HEK293 (cell line): ENCODE data around the gene SLC32A1.

Experiments
- CTCF ChIA-PET: fragments of 350-600 bp; formaldehyde crosslinking; extraction: SDS; loops from one replicate; lab custom pipeline; 2021; ENCODE audit warnings: antibody characterized with exemption; lab: Yijun Ruan, JAX
- POLR2A ChIA-PET: fragments of 300-600 bp; formaldehyde crosslinking; extraction: SDS; loops from one replicate; lab custom pipeline; 2020; ENCODE audit warnings: antibody characterized with exemption, inconsistent platforms; lab: Yijun Ruan, JAX
- H3K27ac ChIP-seq: fragments of 200-500 bp; sonication (Bioruptor generic); 2 replicates; pipeline ENCODE4 v1.5.1; 2014; ENCODE audit warnings: low read depth, low read length, control low read depth, inconsistent platforms; ENCODE audit errors: extremely low read depth
- H3K36me3 ChIP-seq, 2 experiments: fragments of 200-500 bp in 1 of 2; sonication (Bioruptor generic) in 1 of 2; 1 replicate in 1 of 2; 2 replicates in 1 of 2; pipeline ENCODE4 v1.5.1; 2014 to 2017; ENCODE audit warnings: inconsistent platforms in 2 of 2, low read length in 2 of 2; ENCODE audit not compliant: control insufficient read depth in 2 of 2, insufficient read depth in 1 of 2
- H3K4me1 ChIP-seq: fragments of 200-500 bp; sonication (Bioruptor generic); 2 replicates; pipeline ENCODE4 v1.5.1; 2014; ENCODE audit warnings: mild to moderate bottlenecking, low read length, inconsistent platforms; ENCODE audit not compliant: control insufficient read depth, insufficient read depth
- H3K4me3 ChIP-seq: 2 replicates; pipeline ENCODE4 v1.5.1; 2011; ENCODE audit warnings: low read depth, mild to moderate bottlenecking, control low read depth, low read length, moderate library complexity
- H3K9me3 ChIP-seq: fragments of 200-500 bp; sonication (Bioruptor generic); 2 replicates; pipeline ENCODE4 v1.5.1; 2014; ENCODE audit warnings: low read depth, low read length, inconsistent platforms; ENCODE audit not compliant: control insufficient read depth, insufficient read depth
- FEZF1 ChIP-seq: fragments of 450-650 bp; formaldehyde crosslinking; IDR thresholded peaks from 2 replicates; pipeline ENCODE4 v1.5.1; 2016; ENCODE audit warnings: missing biosample characterization, missing genetic modification characterization
- IKZF3 ChIP-seq: fragments of 450-650 bp; IDR thresholded peaks from 2 replicates; pipeline ENCODE4 v1.5.0; 2018; ENCODE audit warnings: missing biosample characterization, mild to moderate bottlenecking, missing genetic modification characterization, moderate library complexity
- MEIS1 ChIP-seq: sonication (generic); formaldehyde crosslinking; IDR thresholded peaks from 2 replicates; pipeline ENCODE4 v1.8.1; 2022; ENCODE audit warnings: missing genetic modification reagents, mild to moderate bottlenecking, borderline replicate concordance
- RBAK ChIP-seq: fragments of 450-650 bp; formaldehyde crosslinking; IDR thresholded peaks from 2 replicates; pipeline ENCODE4 v1.5.1; 2016; ENCODE audit warnings: missing biosample characterization, missing genetic modification characterization
- SALL2 ChIP-seq: fragments of 450-650 bp; formaldehyde crosslinking; IDR thresholded peaks from 2 replicates; pipeline ENCODE4 v1.5.0; 2017; ENCODE audit warnings: missing biosample characterization, mild to moderate bottlenecking, missing genetic modification characterization, borderline replicate concordance
- SCRT2 ChIP-seq: fragments of 450-650 bp; formaldehyde crosslinking; IDR thresholded peaks from 2 replicates; pipeline ENCODE4 v1.5.1; 2016; ENCODE audit warnings: missing biosample characterization, missing genetic modification characterization
- SP3 ChIP-seq: fragments of 450-650 bp; formaldehyde crosslinking; IDR thresholded peaks from 2 replicates; pipeline ENCODE4 v1.5.1; 2016; ENCODE audit warnings: missing biosample characterization, missing genetic modification characterization
- YY1 ChIP-seq: fragments of 450-650 bp; formaldehyde crosslinking; IDR thresholded peaks from 2 replicates; pipeline ENCODE4 v1.5.1; 2018; ENCODE audit warnings: missing biosample characterization, missing genetic modification characterization
- ZBTB21 ChIP-seq: fragments of 450-650 bp; formaldehyde crosslinking; IDR thresholded peaks from 2 replicates; pipeline ENCODE4 v1.5.1; 2017; ENCODE audit warnings: missing biosample characterization, missing genetic modification characterization
- ZFP3 ChIP-seq: fragments of 450-650 bp; formaldehyde crosslinking; IDR thresholded peaks from 2 replicates; pipeline ENCODE4 v1.5.1; 2016; ENCODE audit warnings: low read depth, missing biosample characterization, missing genetic modification characterization
- ZNF114 ChIP-seq: fragments of 450-650 bp; formaldehyde crosslinking; IDR thresholded peaks from 2 replicates; pipeline ENCODE4 v1.5.0; 2017; ENCODE audit warnings: missing biosample characterization, missing genetic modification characterization
- ZNF19 ChIP-seq: fragments of 450-650 bp; formaldehyde crosslinking; IDR thresholded peaks from 2 replicates; pipeline ENCODE4; 2016; ENCODE audit warnings: missing biosample characterization, missing genetic modification characterization, low read depth
- ZNF223 ChIP-seq: fragments of 450-650 bp; formaldehyde crosslinking; IDR thresholded peaks from 2 replicates; pipeline ENCODE4 v1.5.1; 2016; ENCODE audit warnings: missing biosample characterization, missing genetic modification characterization
- ZNF24 ChIP-seq: fragments of 450-650 bp; formaldehyde crosslinking; IDR thresholded peaks from 2 replicates; pipeline ENCODE4 v1.5.1; 2016; ENCODE audit warnings: missing biosample characterization, missing genetic modification characterization
- ZNF311 ChIP-seq: fragments of 450-650 bp; formaldehyde crosslinking; IDR thresholded peaks from 2 replicates; pipeline ENCODE4 v1.5.1; 2017; ENCODE audit warnings: missing biosample characterization, missing genetic modification characterization, borderline replicate concordance
- ZNF530 ChIP-seq: fragments of 450-650 bp; formaldehyde crosslinking; IDR thresholded peaks from 2 replicates; pipeline ENCODE4 v1.5.1; 2016; ENCODE audit warnings: low read depth, missing biosample characterization, missing genetic modification characterization
- ZNF571 ChIP-seq: fragments of 450-650 bp; formaldehyde crosslinking; IDR thresholded peaks from 2 replicates; pipeline ENCODE4 v1.5.0; 2017; ENCODE audit warnings: missing biosample characterization, missing genetic modification characterization
- ZNF610 ChIP-seq: fragments of 450-650 bp; formaldehyde crosslinking; IDR thresholded peaks from 2 replicates; pipeline ENCODE4 v1.5.1; 2016; ENCODE audit warnings: missing biosample characterization, missing genetic modification characterization, borderline replicate concordance
- ZNF677 ChIP-seq: fragments of 450-650 bp; IDR thresholded peaks from 2 replicates; pipeline ENCODE4 v1.5.0; 2018; ENCODE audit warnings: missing biosample characterization, mild to moderate bottlenecking, missing genetic modification characterization, moderate library complexity
- ZNF792 ChIP-seq: fragments of 450-650 bp; formaldehyde crosslinking; IDR thresholded peaks from 2 replicates; pipeline ENCODE4 v1.5.1; 2016; ENCODE audit warnings: missing biosample characterization, missing genetic modification characterization
- TF ChIP-seq, protein P1 (sequence below): fragments of 450-650 bp; formaldehyde crosslinking; IDR thresholded peaks from 2 replicates; pipeline ENCODE4 v1.5.1; 2017; ENCODE audit warnings: missing biosample characterization, missing genetic modification characterization
- TF ChIP-seq, protein P2 (sequence below): fragments of 450-650 bp; IDR thresholded peaks from 2 replicates; pipeline ENCODE4 v1.5.1; 2018; ENCODE audit warnings: missing biosample characterization, missing genetic modification characterization
- TF ChIP-seq, protein P3 (sequence below): fragments of 450-650 bp; formaldehyde crosslinking; IDR thresholded peaks from 2 replicates; pipeline ENCODE4 v1.5.1; 2016; ENCODE audit warnings: missing biosample characterization, missing genetic modification characterization
- TF ChIP-seq, protein P4 (sequence below): fragments of 450-650 bp; formaldehyde crosslinking; IDR thresholded peaks from 2 replicates; pipeline ENCODE4 v1.5.1; 2016; ENCODE audit warnings: missing biosample characterization, missing genetic modification characterization, low read depth
- TF ChIP-seq, protein P5 (sequence below): fragments of 450-650 bp; formaldehyde crosslinking; IDR thresholded peaks from 2 replicates; pipeline ENCODE4 v1.5.1; 2016; ENCODE audit warnings: missing biosample characterization, missing genetic modification characterization
- TF ChIP-seq, protein P6 (sequence below): IDR thresholded peaks from 2 replicates; pipeline ENCODE4 v1.6.1; 2011; ENCODE audit warnings: mild to moderate bottlenecking, low read depth, low read length, borderline replicate concordance

SLC32A1 gene

DNA sequence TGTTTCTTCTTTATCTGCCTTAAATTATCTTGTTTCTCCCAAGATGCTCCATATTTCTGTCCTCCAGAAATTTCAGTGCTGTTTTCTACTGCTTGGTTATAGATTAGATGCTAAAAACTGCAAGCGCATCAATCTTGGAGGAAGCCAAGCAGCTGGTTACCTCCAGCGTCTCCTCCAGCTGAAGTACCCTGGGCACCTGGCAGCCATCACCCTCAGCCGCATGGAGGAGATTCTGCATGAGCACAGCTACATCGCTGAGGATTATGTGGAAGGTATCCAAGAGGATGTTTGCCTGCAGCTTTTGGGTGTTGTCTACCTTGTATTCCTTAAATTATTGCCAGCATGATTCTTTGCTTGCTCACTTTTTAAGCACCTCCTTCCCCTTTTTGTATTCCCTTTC is 27.7 kb downstream of the SLC32A1 start:
- ChIA-PET CTCF (interaction anchor here (0.6 to 8.3 kb wide), 24 partner anchors 12 to 296 kb away, joined by 3 to 116 read pairs (median 4); partner anchors contain the start of gene SLC32A1), POLR2A (no interaction called here)
- Histone ChIP-seq H3K27ac (no peak overlapping the region), H3K9me3 (no peaks in the 10 kb centered on the region), H3K4me1 (no peaks in the 10 kb centered on the region), H3K36me3 (peaks cover 3 to 37% of the 10 kb centered on the region in 2 experiments), H3K4me3 (no peak overlapping the region)
- TF ChIP-seq, protein P1, sequence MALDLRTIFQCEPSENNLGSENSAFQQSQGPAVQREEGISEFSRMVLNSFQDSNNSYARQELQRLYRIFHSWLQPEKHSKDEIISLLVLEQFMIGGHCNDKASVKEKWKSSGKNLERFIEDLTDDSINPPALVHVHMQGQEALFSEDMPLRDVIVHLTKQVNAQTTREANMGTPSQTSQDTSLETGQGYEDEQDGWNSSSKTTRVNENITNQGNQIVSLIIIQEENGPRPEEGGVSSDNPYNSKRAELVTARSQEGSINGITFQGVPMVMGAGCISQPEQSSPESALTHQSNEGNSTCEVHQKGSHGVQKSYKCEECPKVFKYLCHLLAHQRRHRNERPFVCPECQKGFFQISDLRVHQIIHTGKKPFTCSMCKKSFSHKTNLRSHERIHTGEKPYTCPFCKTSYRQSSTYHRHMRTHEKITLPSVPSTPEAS (tag by site-specific recombination): no peak
- TF ChIP-seq, protein P2, sequence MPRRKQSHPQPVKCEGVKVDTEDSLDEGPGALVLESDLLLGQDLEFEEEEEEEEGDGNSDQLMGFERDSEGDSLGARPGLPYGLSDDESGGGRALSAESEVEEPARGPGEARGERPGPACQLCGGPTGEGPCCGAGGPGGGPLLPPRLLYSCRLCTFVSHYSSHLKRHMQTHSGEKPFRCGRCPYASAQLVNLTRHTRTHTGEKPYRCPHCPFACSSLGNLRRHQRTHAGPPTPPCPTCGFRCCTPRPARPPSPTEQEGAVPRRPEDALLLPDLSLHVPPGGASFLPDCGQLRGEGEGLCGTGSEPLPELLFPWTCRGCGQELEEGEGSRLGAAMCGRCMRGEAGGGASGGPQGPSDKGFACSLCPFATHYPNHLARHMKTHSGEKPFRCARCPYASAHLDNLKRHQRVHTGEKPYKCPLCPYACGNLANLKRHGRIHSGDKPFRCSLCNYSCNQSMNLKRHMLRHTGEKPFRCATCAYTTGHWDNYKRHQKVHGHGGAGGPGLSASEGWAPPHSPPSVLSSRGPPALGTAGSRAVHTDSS (tag by site-specific recombination): no peak
- TF ChIP-seq ZNF792 (tag by site-specific recombination) (no peak), ZNF24 (tag by site-specific recombination) (no peak), ZNF571 (tag by site-specific recombination) (no peak), IKZF3 (tag by site-specific recombination) (no peak), RBAK (tag by site-specific recombination) (no peak), ZNF311 (tag by site-specific recombination) (no peak), ZNF114 (no peak)
- TF ChIP-seq, protein P3, sequence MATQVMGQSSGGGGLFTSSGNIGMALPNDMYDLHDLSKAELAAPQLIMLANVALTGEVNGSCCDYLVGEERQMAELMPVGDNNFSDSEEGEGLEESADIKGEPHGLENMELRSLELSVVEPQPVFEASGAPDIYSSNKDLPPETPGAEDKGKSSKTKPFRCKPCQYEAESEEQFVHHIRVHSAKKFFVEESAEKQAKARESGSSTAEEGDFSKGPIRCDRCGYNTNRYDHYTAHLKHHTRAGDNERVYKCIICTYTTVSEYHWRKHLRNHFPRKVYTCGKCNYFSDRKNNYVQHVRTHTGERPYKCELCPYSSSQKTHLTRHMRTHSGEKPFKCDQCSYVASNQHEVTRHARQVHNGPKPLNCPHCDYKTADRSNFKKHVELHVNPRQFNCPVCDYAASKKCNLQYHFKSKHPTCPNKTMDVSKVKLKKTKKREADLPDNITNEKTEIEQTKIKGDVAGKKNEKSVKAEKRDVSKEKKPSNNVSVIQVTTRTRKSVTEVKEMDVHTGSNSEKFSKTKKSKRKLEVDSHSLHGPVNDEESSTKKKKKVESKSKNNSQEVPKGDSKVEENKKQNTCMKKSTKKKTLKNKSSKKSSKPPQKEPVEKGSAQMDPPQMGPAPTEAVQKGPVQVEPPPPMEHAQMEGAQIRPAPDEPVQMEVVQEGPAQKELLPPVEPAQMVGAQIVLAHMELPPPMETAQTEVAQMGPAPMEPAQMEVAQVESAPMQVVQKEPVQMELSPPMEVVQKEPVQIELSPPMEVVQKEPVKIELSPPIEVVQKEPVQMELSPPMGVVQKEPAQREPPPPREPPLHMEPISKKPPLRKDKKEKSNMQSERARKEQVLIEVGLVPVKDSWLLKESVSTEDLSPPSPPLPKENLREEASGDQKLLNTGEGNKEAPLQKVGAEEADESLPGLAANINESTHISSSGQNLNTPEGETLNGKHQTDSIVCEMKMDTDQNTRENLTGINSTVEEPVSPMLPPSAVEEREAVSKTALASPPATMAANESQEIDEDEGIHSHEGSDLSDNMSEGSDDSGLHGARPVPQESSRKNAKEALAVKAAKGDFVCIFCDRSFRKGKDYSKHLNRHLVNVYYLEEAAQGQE (tag by site-specific recombination): no peak

DNA sequence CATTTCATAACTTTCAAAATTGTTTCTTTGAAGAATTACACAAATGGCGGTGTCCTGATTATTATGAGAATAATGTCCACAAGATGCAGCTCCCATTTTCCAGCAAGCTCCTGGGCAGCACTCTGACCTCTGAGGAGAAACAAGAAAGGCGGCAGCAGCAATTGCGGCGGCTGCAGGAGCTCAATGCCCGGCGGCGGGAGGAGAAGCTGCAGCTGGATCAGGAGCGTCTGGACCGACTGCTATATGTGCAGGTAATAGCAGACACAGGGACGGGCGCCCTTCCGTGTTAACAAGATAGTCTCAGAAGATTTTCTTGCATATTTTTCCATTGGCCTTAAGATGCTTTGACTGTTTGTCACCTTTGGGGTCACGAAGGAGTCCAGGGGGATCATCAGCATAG is 30.6 kb downstream of the SLC32A1 start:
- CTCF ChIA-PET: interaction anchor here (0.9 to 8.3 kb wide), 4 partner anchors 12 to 149 kb away, joined by 3 to 116 read pairs (median 4); no protein-coding TSS in a partner anchor
- peaks cover 3 to 59% of the 10 kb centered on the region in 2 experiments for H3K36me3 ChIP-seq
- no peaks in the 10 kb centered on the region for H3K9me3 ChIP-seq
- TF ChIP-seq, protein P4, sequence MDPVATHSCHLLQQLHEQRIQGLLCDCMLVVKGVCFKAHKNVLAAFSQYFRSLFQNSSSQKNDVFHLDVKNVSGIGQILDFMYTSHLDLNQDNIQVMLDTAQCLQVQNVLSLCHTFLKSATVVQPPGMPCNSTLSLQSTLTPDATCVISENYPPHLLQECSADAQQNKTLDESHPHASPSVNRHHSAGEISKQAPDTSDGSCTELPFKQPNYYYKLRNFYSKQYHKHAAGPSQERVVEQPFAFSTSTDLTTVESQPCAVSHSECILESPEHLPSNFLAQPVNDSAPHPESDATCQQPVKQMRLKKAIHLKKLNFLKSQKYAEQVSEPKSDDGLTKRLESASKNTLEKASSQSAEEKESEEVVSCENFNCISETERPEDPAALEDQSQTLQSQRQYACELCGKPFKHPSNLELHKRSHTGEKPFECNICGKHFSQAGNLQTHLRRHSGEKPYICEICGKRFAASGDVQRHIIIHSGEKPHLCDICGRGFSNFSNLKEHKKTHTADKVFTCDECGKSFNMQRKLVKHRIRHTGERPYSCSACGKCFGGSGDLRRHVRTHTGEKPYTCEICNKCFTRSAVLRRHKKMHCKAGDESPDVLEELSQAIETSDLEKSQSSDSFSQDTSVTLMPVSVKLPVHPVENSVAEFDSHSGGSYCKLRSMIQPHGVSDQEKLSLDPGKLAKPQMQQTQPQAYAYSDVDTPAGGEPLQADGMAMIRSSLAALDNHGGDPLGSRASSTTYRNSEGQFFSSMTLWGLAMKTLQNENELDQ (tag by site-specific recombination): no peak
- no peak for TF ChIP-seq FEZF1
- no peak for TF ChIP-seq ZBTB21 (tag by site-specific recombination)
- TF ChIP-seq SALL2 (tag by site-specific recombination): no peak
- TF ChIP-seq, protein P5, sequence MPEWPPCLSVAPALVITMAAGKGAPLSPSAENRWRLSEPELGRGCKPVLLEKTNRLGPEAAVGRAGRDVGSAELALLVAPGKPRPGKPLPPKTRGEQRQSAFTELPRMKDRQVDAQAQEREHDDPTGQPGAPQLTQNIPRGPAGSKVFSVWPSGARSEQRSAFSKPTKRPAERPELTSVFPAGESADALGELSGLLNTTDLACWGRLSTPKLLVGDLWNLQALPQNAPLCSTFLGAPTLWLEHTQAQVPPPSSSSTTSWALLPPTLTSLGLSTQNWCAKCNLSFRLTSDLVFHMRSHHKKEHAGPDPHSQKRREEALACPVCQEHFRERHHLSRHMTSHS (tag by site-specific recombination): no peak
- TF ChIP-seq MEIS1 (CRISPR knock-in tag): no peak
- TF ChIP-seq, protein P6, sequence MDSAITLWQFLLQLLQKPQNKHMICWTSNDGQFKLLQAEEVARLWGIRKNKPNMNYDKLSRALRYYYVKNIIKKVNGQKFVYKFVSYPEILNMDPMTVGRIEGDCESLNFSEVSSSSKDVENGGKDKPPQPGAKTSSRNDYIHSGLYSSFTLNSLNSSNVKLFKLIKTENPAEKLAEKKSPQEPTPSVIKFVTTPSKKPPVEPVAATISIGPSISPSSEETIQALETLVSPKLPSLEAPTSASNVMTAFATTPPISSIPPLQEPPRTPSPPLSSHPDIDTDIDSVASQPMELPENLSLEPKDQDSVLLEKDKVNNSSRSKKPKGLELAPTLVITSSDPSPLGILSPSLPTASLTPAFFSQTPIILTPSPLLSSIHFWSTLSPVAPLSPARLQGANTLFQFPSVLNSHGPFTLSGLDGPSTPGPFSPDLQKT: no peak
- TF ChIP-seq ZNF223 (tag by site-specific recombination): no peak
- no peak for TF ChIP-seq ZNF610 (tag by site-specific recombination)
- no peak for TF ChIP-seq SP3 (tag by site-specific recombination)
- no peak for TF ChIP-seq ZNF530
- TF ChIP-seq ZNF19 (tag by site-specific recombination): no peak
- TF ChIP-seq ZNF677 (tag by site-specific recombination): no peak
- no peak for TF ChIP-seq YY1 (tag by site-specific recombination)
- no peak for TF ChIP-seq SCRT2 (tag by site-specific recombination)
- no peak for TF ChIP-seq ZFP3 (tag by site-specific recombination)
- TF ChIP-seq ZNF311 (tag by site-specific recombination): no peak
- POLR2A ChIA-PET: no interaction called here
- no peaks in the 10 kb centered on the region for H3K4me1 ChIP-seq
- no peak overlapping the region for H3K27ac ChIP-seq
- no peak overlapping the region for H3K4me3 ChIP-seq
